ENCODE data around the gene SPSB1.

- TF ChIP-seq, protein P1, sequence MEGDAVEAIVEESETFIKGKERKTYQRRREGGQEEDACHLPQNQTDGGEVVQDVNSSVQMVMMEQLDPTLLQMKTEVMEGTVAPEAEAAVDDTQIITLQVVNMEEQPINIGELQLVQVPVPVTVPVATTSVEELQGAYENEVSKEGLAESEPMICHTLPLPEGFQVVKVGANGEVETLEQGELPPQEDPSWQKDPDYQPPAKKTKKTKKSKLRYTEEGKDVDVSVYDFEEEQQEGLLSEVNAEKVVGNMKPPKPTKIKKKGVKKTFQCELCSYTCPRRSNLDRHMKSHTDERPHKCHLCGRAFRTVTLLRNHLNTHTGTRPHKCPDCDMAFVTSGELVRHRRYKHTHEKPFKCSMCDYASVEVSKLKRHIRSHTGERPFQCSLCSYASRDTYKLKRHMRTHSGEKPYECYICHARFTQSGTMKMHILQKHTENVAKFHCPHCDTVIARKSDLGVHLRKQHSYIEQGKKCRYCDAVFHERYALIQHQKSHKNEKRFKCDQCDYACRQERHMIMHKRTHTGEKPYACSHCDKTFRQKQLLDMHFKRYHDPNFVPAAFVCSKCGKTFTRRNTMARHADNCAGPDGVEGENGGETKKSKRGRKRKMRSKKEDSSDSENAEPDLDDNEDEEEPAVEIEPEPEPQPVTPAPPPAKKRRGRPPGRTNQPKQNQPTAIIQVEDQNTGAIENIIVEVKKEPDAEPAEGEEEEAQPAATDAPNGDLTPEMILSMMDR (conservative IDR thresholded peaks at IDR 0.05 in 1 of 2, IDR thresholded peaks at IDR 0.05 in 1 of 2; ENCODE audit: extremely low read depth in 1 of 2, insufficient read depth in 1 of 2, low read depth in 1 of 2, low read length in 2 of 2): no peak
- TF ChIP-seq EZH2 (IDR thresholded peaks at IDR 0.05; ENCODE audit: borderline replicate concordance, low read length): no peak
Measured at GRCh38 chr1:9284061-9284460, 8.6 kb upstream of the SPSB1 start.

Data from mammary epithelial cell (primary cell).